GM12878 (cell line): Measurements from ENCODE around the gene TROAP. TPM values are rescaled to one million over a fixed set of nuclear protein-coding genes. Genes with fewer than 3 reads are reported as not detected.

ENCODE experiments used
- ATAC-seq: fragments of 200-7000 bp; cut with Tn5 transposase; 3 replicates; pipeline ENCODE4 v1.9.1; 2020; ENCODE audit warnings: mild to moderate bottlenecking, moderate library complexity
- BruUV-seq: library from RNA; stranded (reverse); fragments of 400-500 nt; replicated peaks from 2 replicates; lab custom pipeline; 2021; lab: Mats Ljungman, UMichigan
- CTCF ChIA-PET: fragments of 300-600 bp; sonication (Branson Sonifier 250); formaldehyde crosslinking; extraction: SDS; loops from one replicate; lab custom pipeline; 2021; ENCODE audit warnings: inconsistent platforms; lab: Yijun Ruan, JAX
- POLR2A ChIA-PET: fragments of 350-600 bp; formaldehyde crosslinking; extraction: SDS; loops from one replicate; lab custom pipeline; 2021; ENCODE audit warnings: inconsistent platforms; lab: Charles Lee
- RAD21 ChIA-PET: fragments of 300-600 bp; sonication (Branson Sonifier 250); formaldehyde crosslinking; loops from one replicate; lab custom pipeline; 2023; ENCODE audit warnings: antibody characterized with exemption; ENCODE audit not compliant: unreplicated experiment; lab: Charles Lee
- SMC1A ChIA-PET: fragments of 300-600 bp; sonication (Branson Sonifier 250); formaldehyde crosslinking; loops from one replicate; lab custom pipeline; 2023; ENCODE audit not compliant: unreplicated experiment, uncharacterized antibody; lab: Charles Lee
- DNase-seq: peaks from one replicate; pipeline ENCODE4 v3.0.0-alpha.2; 2011; ENCODE audit warnings: low read depth, low spot score
- FAIRE-seq: peaks from 3 replicates; lab custom pipeline; 2011; peaks lifted over from hg19 to GRCh38; lab: Jason Lieb, UNC
- H2AFZ ChIP-seq: 2 replicates; pipeline ENCODE4 v1.6.0; 2011; ENCODE audit warnings: low read depth, low read length, control low read depth; ENCODE audit not compliant: control insufficient read depth
- H3K27ac ChIP-seq: 2 replicates; pipeline ENCODE4 v1.5.1; 2011; ENCODE audit warnings: control low read depth; ENCODE audit not compliant: control insufficient read depth, insufficient read depth
- H3K27me3 ChIP-seq, 2 experiments: replicated peaks in 1 of 2; 2 replicates each; pipeline versions ENCODE4 v1.6.0 to v1.6.1; 2011; ENCODE audit warnings: low read length in 1 of 2; ENCODE audit not compliant: control insufficient read depth in 2 of 2, insufficient read depth in 2 of 2
- H3K36me3 ChIP-seq, 2 experiments: 2 replicates each; pipeline ENCODE4 v1.5.1; 2011; ENCODE audit warnings: low read length in 1 of 2; ENCODE audit not compliant: control insufficient read depth in 2 of 2, insufficient read depth in 2 of 2
- H3K4me1 ChIP-seq: 2 replicates; pipeline ENCODE4 v1.6.1; 2011; ENCODE audit warnings: mild to moderate bottlenecking, low read length, moderate library complexity, mixed read lengths; ENCODE audit not compliant: control insufficient read depth, insufficient read depth
- H3K4me2 ChIP-seq: 2 replicates; pipeline ENCODE4 v1.6.0; 2011; ENCODE audit warnings: control low read depth; ENCODE audit not compliant: control insufficient read depth, insufficient read depth
- H3K4me3 ChIP-seq: fragments of 200-600 bp; sonication (generic); 2 replicates; pipeline ENCODE4 v1.5.1; 2016
- H3K79me2 ChIP-seq: 2 replicates; pipeline ENCODE4 v1.6.0; 2011; ENCODE audit warnings: low read length; ENCODE audit not compliant: control insufficient read depth, insufficient read depth
- H3K9ac ChIP-seq: 2 replicates; pipeline ENCODE4 v1.8.0; 2011; ENCODE audit warnings: low read length, control low read depth, mixed read lengths; ENCODE audit not compliant: control insufficient read depth, insufficient read depth
- H3K9me3 ChIP-seq: replicated peaks from 3 replicates; pipeline ENCODE4 v1.5.1; 2011; ENCODE audit warnings: mild to moderate bottlenecking, low read length; ENCODE audit not compliant: control insufficient read depth, insufficient read depth
- H4K20me1 ChIP-seq: 2 replicates; pipeline ENCODE4 v1.6.0; 2011; ENCODE audit not compliant: control insufficient read depth, insufficient read depth
- BHLHE40 ChIP-seq, 2 experiments: fragments of 450-650 bp in 1 of 2; IDR thresholded peaks; 2 replicates each; pipeline ENCODE4 v1.6.1; 2011 to 2017; ENCODE audit warnings: low read depth in 2 of 2, borderline replicate concordance in 1 of 2, improper control_type of control experiment in 1 of 2, low read length in 1 of 2, mild to moderate bottlenecking in 1 of 2
- BRCA1 ChIP-seq: IDR thresholded peaks from 2 replicates; pipeline ENCODE4 v1.6.1; 2011; ENCODE audit warnings: low read depth, low read length, improper control_type of control experiment
- CBX5 ChIP-seq: sonication (generic); IDR thresholded peaks from 2 replicates; pipeline ENCODE4 v1.6.1; 2016; ENCODE audit warnings: low read depth, moderate library complexity, mild to moderate bottlenecking, inconsistent platforms
- IRF4 ChIP-seq: IDR thresholded peaks from 2 replicates; pipeline ENCODE4 v1.6.1; 2011; ENCODE audit warnings: low read depth, low read length
- NFIC ChIP-seq: IDR thresholded peaks from 2 replicates; pipeline ENCODE4 v1.6.1; 2012; ENCODE audit warnings: low read depth, mild to moderate bottlenecking, inconsistent platforms, low read length, moderate library complexity
- RAD21 ChIP-seq: IDR thresholded peaks from 2 replicates; pipeline ENCODE4 v1.6.1; 2011; ENCODE audit warnings: mild to moderate bottlenecking, low read depth, low read length, moderate library complexity; ENCODE audit not compliant: insufficient read depth
- RELA ChIP-seq: fragments of 450-650 bp; IDR thresholded peaks from 2 replicates; pipeline ENCODE4 v1.8.0; 2014; ENCODE audit warnings: borderline replicate concordance; ENCODE audit not compliant: partially characterized antibody
- SIN3A ChIP-seq: IDR thresholded peaks from 2 replicates; pipeline ENCODE4 v1.6.1; 2012; ENCODE audit warnings: low read depth, low read length, improper control_type of control experiment
- STAT1 ChIP-seq: fragments of 450-650 bp; conservative IDR thresholded peaks from 2 replicates; pipeline ENCODE4 v1.6.1; 2014; ENCODE audit warnings: antibody characterized with exemption, mild to moderate bottlenecking
- WGBS: methylation state at CpG from one replicate; pipeline ENCODE4 v1.1.6; 2016; ENCODE audit warnings: low lambda C conversion rate; ENCODE audit not compliant: insufficient replicate concordance, insufficient coverage; ENCODE audit errors: missing lambda C conversion rate; 5-methylcytosine and 5-hydroxymethylcytosine counted together
- in situ Hi-C: fragments of 300-500 bp; cut with MboI; formaldehyde crosslinking; loops from 9 replicates; pipeline ENCODE4 v1.14.3; 2018; ENCODE audit warnings: mixed read lengths
- intact Hi-C: fragments of 100-400 bp; cut with micrococcal nuclease; formaldehyde crosslinking; loops from one replicate; pipeline ENCODE4 v1.14.2; 2022; ENCODE audit not compliant: unreplicated experiment
- polyA plus RNA-seq, 11 experiments: library from polyadenylated mRNA; depleted of rRNA in 4 of 11; unstranded in 6 of 11; stranded (reverse) in 5 of 11; fragments of >200 nt; fragmentation: Nextera tagmentation in 4 of 11; fragmentation: Illumina TruSeq in 1 of 11; extraction: Ambion mirVana in 4 of 11; extraction: Trizol in 1 of 11; gene quantifications; 1 replicate in 1 of 11; 2 replicates in 10 of 11; pipeline versions ENCODE4 v1.2.1 to v1.2.3, GENCODE V29; 2011 to 2016; ENCODE audit warnings: inconsistent platforms in 2 of 11, missing spikeins in 2 of 11, low read depth in 1 of 11
- total RNA-seq, 4 experiments: library from RNA; depleted of rRNA in 3 of 4; stranded (reverse); fragments of >200 nt in 3 of 4; fragmentation: Illumina TruSeq in 1 of 4; extraction: Trizol in 1 of 4; gene quantifications; 2 replicates each; pipeline versions ENCODE4 v1.2.1 to v1.2.3, GENCODE V29; 2013 to 2021
- TF ChIP-seq, protein P1 (sequence below), 3 experiments: IDR thresholded peaks in 2 of 3; conservative IDR thresholded peaks in 1 of 3; 2 replicates each; pipeline ENCODE4 v1.5.1; 2011; ENCODE audit warnings: low read depth in 3 of 3, low read length in 3 of 3, mild to moderate bottlenecking in 3 of 3, control low read depth in 2 of 3, moderate library complexity in 2 of 3, inconsistent platforms in 1 of 3, mixed read lengths in 1 of 3; ENCODE audit not compliant: control insufficient read depth in 2 of 3, insufficient read depth in 1 of 3; ENCODE audit errors: extremely low read depth in 1 of 3
- TF ChIP-seq, protein P2 (sequence below): fragments of 450-650 bp; conservative IDR thresholded peaks from 2 replicates; pipeline ENCODE4 v1.6.1; 2017; ENCODE audit warnings: mild to moderate bottlenecking, moderate library complexity

The TROAP gene
- total and polyA plus RNA-seq, 10 of the 15 experiments (the other 5 are each of a cell fraction or from before 2014, with no cell fraction given): 26.8 to 93.7 (median 52.6) TPM

DNA sequence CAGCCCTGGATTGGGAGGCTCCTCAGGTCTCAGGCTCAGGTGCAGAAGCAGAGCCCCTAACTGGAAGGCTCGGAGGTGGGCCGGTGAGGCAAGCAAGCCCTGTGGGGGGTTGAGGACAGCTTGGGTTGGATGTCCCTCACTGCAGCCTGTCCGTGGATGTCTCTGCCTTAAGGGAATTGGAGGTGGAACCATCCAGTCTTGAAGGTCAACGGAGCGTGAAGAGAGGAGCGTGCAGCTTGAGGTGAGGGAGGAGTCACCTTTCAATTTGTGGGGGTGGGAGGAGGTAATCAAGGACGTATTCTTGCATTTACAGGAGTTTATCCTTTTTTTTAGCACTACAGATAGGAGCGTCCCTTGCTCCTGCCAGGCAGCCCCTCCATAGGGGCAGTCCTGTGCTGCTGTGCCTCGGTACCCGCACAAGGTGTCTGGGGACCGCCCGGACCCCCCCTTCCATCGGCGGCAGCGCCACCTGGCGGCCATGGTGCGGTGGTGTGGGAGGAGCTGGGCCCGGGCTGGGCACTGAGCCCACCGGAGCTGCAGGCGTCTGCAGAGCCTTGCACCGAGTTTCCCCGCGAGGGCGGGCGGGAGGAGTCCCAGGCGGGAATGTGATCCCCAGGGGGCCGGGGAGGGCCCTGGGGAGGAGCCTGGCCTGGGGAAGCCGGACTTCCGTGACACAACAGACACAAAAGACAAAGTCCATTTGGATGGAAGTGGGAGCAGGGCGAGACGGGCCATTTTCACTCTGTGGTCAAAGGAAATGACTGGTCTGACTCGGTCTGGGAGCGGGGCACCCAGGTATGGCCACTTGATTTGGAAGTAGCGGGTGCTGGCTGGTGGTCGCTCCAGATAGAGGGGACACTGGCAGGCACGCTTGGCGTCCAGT, 24.5 kb downstream of the TROAP start (continued):
- 0 out of 2 replicates have a peak, but pooled peaks have one; percentile 26 for TF ChIP-seq STAT1
- TF ChIP-seq, protein P1, sequence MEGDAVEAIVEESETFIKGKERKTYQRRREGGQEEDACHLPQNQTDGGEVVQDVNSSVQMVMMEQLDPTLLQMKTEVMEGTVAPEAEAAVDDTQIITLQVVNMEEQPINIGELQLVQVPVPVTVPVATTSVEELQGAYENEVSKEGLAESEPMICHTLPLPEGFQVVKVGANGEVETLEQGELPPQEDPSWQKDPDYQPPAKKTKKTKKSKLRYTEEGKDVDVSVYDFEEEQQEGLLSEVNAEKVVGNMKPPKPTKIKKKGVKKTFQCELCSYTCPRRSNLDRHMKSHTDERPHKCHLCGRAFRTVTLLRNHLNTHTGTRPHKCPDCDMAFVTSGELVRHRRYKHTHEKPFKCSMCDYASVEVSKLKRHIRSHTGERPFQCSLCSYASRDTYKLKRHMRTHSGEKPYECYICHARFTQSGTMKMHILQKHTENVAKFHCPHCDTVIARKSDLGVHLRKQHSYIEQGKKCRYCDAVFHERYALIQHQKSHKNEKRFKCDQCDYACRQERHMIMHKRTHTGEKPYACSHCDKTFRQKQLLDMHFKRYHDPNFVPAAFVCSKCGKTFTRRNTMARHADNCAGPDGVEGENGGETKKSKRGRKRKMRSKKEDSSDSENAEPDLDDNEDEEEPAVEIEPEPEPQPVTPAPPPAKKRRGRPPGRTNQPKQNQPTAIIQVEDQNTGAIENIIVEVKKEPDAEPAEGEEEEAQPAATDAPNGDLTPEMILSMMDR (IDR thresholded peaks at IDR 0.05 in 2 of 3, conservative IDR thresholded peaks at IDR 0.05 in 1 of 3; ENCODE audit: control insufficient read depth in 2 of 3, extremely low read depth in 1 of 3, insufficient read depth in 1 of 3, low read depth in 3 of 3, low read length in 3 of 3): peak; percentile 85 to 96 (median 86)
- TF ChIP-seq RAD21: peak; percentile 47

DNA sequence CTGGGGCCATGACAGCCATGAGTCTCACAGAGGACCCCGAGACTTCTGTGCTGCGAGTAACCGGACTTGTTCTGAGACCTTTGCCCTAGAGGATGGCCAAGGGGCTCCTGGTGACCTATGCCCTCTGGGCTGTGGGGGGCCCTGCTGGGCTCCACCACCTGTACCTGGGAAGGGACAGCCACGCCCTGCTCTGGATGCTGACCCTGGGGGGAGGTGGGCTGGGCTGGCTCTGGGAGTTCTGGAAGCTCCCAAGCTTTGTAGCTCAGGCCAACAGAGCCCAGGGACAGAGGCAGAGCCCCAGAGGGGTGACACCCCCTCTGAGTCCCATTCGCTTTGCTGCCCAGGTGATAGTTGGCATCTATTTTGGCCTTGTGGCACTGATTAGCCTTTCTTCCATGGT, 25.7 kb downstream of the TROAP start:
- TF ChIP-seq BRCA1 (no peak), RELA (no peak), SIN3A (no peak), IRF4 (no peak), BHLHE40 (IDR thresholded peaks at IDR 0.05; ENCODE audit: borderline replicate concordance in 1 of 2, low read depth in 2 of 2, low read length in 1 of 2) (no peak), NFIC (no peak), CBX5 (no peak)
- TF ChIP-seq, protein P2, sequence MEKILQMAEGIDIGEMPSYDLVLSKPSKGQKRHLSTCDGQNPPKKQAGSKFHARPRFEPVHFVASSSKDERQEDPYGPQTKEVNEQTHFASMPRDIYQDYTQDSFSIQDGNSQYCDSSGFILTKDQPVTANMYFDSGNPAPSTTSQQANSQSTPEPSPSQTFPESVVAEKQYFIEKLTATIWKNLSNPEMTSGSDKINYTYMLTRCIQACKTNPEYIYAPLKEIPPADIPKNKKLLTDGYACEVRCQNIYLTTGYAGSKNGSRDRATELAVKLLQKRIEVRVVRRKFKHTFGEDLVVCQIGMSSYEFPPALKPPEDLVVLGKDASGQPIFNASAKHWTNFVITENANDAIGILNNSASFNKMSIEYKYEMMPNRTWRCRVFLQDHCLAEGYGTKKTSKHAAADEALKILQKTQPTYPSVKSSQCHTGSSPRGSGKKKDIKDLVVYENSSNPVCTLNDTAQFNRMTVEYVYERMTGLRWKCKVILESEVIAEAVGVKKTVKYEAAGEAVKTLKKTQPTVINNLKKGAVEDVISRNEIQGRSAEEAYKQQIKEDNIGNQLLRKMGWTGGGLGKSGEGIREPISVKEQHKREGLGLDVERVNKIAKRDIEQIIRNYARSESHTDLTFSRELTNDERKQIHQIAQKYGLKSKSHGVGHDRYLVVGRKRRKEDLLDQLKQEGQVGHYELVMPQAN: no peak
- H2AFZ ChIP-seq: no peak overlapping the region
- no TSS peak for BruUV-seq
- DNase-seq (no peak), FAIRE-seq (no peak), ATAC-seq (no peak)
- ChIA-PET POLR2A (interaction anchor here (0.6 kb wide), 1 partner anchor 11 kb away, joined by 3 read pairs; no protein-coding TSS in a partner anchor), SMC1A (interaction anchor here (1.1 to 25.7 kb wide), 3 partner anchors 9 to 165 kb away, joined by 4 to 740 read pairs (median 30); no protein-coding TSS in a partner anchor), CTCF (interaction anchor here (0.8 to 9.5 kb wide), 10 partner anchors 10 to 232 kb away, joined by 3 to 231 read pairs (median 8); partner anchors contain the start of genes KCNH3, PRPH and TROAP), RAD21 (interaction anchor here (0.9 to 4.5 kb wide), 6 partner anchors 9 to 168 kb away, joined by 3 to 54 read pairs (median 4); no protein-coding TSS in a partner anchor)
- intact Hi-C loops (no loop called here), in situ Hi-C loops (no loop called here)
- no peaks in the 10 kb centered on the region for H3K79me2 ChIP-seq
- H3K4me2 ChIP-seq: no peak overlapping the region
- WGBS: 77% methylated on average over 5 of the region's 5 CpGs
- no peak overlapping the region for H3K4me3 ChIP-seq
- no peak overlapping the region for H3K27ac ChIP-seq
- H3K9me3 ChIP-seq: no peaks in the 10 kb centered on the region
- peaks cover 23% of the 10 kb centered on the region for H3K4me1 ChIP-seq
- H3K36me3 ChIP-seq: no peaks in the 10 kb centered on the region
- H4K20me1 ChIP-seq: no peaks in the 10 kb centered on the region; the same call in 1 of the 2 replicates
- no peak overlapping the region for H3K9ac ChIP-seq
- H3K27me3 ChIP-seq: peaks cover 8 to 20% of the 10 kb centered on the region in 2 experiments
